NCI-H187 (cell line): ENCODE data around the gene BDKRB2.

Experiments
- DNase-seq, 2 experiments: peaks; one replicate each; lab custom pipeline; 2025; lab: John Stamatoyannopoulos, UW

Gene BDKRB2

DNA sequence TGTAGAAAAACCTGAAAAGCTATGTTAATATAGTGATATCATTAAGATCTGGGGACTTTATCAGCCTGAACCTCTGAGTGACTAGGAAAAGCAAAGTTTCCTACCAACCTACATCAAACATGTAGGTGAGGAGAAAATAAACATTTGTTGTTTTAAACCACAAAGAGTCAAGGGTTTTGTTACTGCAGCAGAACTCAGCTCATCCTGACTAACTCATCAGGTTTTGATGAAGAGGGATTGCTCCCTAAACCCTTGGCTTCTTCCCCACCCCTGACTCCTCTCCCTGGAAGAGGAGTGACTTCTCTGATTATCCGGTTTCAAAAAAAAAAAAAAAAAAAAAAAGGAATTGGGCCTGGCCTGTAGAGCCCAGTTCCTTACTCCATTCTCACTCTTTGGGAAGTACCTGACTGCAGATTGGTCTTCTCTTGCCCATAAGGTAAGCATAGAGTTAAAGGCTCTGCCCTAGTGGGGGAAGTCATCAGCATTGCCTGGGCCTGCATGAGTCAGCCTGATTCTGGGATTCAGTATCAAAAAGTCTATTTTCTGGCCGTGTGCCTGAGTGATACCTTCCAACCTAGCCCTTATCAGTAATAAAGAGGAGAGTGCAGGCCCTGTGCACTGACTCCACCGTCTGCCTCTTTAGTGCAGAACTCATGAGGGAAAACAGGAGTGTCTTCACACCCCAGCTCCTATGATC lies 68.3 kb downstream of the BDKRB2 start:
- DNase-seq, result no peak

DNA sequence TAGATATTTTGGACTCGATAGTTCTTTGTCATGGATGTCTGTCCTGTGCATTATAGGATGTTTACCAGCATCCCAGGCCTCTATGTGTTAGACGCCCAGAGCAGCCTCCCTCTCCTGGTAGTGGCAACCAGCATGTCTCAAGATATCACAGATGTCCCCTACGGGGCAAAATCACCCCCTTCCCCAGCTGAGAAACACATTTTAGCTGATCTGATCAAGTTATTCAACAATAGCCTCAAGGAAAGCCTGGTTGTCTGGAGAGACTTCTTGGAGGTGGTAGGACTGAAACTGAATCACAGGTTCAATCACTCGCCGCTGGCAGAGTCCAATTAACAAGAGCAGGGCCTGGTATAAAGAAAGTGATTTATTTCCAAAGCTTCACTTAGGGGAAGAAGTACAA lies 69.0 kb downstream of the BDKRB2 start:
- no peak for DNase-seq

DNA sequence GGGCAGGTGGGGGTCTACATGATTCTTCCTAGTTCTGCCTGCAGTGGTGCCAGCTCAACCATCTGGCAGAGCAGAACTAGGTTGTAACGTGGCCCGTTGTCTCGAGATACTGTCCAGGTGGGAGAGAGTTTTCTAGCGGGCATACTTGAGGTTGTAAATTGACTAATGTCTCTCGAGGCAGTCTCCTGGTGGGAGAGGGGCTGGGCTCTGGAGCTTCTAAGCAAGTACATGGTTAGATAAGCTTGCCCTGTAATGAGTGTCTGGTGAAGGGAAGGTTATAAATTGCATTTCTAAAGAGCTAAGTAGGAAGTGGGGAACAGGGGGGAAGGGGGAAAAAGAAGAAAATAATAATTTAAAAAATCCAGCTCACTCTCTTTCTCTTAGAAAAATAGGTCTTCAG lies 69.5 kb downstream of the BDKRB2 start:
- DNase-seq, result no peak

DNA sequence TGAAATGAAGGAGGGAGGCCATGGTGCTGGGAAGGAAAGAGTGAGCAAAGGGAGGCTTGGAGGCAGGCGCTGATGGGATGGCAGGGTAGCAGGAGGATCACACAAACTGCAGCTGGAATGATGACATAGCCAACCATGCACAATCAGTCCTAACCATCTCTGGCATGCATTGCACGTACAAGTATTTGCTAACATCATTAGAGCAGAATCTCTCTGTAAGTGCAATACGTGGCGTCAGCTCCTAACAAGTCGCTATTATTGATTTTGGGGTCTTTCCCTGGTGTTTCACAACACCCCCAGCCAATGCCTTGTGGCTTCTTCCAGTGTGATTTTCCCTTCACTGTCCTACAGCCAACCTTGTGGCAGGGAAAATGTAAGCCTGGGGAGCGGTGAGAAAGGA lies 69.9 kb downstream of the BDKRB2 start:
- DNase-seq, result no peak

DNA sequence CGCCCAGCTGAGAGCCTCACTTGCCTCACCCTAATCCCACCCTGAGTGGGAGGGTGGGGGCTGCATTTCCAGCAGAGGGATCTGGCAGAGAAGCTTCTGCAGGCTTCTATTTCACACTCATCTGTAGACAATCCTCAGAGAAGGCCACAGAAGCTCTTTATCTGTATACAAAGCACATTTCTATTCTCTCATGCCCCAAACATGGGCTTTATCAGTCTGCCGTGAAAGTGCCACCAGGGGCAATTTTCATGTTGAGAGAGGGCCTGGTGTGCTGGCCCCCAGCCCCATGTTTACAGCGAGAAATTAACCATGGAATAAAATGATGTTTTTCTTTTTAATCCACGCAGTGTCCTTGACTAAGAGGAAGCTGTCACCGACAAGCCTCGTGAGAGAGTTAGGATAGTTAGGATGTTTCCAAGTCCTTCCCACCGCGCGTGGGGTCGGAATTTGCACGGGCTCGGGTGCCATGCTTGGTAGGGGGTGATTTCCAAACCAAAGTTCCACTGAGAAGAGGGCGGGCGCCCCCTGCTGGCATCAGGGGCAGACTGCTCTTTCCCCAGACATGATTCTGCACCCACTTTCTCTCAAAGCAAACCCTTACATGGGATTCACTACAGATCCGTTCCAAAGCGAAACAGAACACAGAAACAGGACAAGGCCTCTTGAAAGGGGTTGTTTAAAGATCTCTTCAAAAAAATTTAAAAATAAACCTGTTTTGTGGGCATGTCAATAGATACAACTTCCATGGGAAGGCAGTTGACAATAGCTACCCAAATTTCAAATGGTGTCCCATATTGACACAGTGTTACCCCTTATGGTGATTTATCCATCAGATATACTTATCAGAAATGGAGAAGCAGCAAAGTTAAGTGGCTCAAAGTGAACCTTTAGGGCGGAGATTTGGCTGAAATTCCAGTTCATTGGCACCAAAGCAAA lies 70.8 kb downstream of the BDKRB2 start:
- DNase-seq, result peak in 1 of 2 experiments; percentile 35

DNA sequence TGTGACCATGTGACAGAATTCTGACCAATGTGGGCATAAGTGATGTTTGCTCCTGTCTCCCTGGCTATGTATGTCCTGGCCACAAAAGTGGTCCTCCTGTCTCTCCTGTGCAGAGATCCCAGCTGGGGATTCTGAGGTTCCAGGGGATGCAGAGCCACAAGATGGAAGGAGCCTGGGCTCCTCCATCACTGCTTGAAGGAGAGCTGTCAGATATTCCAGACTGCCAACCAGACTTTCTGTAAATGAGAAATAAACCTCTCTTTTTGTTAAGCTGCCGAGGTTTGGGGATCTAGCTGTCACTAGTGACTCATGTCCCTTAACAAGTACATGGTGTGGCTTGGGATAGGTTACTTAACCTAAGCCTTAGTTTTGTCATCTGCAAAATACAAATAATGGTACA lies 73.3 kb downstream of the BDKRB2 start:
- no peak for DNase-seq

DNA sequence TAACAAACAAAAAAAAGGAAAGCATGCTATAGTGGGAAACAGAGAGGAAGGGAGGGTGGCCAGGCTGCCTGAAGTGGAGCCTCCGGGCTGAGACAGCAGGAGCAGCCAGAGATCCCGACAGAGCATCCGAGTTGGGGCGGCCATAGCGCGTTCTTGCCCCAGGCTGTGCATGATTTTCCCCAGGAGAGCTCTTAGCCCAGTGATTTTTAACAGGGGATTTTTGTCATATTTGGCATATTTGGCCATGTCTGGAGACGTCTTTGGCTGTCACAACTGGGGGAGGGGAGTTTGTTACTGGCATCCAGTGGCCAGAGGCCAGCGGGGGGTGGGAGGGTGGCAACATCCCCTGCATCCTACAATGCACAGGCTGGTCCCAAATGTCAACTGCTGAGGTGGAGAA lies 74.9 kb downstream of the BDKRB2 start:
- no peak for DNase-seq

DNA sequence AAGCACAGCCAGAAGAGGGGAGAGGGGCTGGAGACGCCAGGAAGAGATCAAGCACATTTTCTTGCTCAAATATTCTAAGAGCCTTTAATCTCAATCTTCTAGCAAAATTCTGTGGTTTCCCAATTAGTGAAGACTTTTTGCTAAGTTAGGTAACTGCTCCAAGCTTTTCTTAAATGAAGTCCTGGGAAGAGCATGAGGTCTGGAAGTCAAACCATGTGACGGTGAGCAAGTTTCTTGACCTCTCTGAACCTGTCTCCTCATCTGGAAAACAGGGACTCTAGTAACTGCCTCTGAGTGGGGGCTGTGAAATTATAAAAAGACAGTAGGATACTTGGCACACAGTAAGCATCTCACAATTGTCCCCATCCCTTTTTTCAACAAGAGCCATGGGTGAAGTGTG lies 75.5 kb downstream of the BDKRB2 start:
- no peak for DNase-seq

DNA sequence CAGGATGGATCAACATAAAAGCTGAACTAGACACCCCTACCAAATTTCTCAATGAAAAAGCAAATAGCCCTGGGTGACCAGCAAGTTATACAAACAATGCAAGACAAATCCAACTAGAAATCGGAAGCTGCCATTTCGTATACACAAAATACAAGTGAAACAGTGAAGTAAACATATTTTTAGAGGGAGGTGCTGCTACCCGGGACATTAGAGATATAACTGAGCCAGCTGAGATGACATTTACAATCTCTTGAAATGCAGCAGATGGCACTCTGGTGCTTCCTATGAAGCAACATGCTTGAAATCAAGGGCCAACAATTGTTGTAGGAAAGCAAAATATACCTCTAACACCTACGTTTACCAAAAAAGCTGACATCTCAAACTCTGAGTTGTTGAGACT lies 76.8 kb downstream of the BDKRB2 start:
- no peak for DNase-seq

DNA sequence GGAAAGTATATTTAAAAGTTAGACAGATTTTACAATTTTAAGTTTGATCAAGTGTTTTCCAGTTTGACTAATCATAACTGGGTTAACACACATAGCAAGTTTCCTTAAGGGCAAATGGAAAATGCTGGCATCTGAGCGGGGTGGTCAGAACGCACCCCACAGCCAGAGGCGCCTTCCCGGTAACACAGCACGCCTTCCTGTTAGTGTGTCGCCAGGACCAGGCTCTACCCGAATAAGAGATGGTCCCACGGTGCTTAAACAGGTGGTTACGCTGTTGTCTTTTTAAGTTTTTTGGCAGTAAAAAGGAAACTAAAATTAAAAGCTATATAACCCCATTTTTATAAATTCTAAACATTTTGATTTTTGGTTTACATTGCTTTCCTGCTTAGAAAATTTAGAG lies 79.4 kb downstream of the BDKRB2 start:
- DNase-seq, result no peak

DNA sequence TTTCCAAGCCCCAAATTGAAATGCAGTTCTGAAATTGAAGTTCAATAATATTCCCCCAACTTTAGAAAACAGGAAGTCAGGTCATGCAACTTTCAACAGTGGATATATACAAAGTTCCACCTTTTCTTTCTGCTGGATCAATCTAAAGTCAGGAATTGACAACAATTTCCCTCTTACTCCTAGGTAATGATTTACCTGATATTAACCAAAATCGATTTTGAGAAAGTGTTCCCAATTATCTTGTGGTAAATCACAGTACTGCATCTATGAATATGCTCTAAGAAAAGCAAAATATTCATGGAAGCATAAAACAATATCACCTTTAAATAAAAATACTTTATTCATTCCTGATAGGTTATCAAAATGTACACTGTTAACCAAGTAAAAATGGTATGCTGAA lies 79.8 kb downstream of the BDKRB2 start:
- DNase-seq, result no peak

DNA sequence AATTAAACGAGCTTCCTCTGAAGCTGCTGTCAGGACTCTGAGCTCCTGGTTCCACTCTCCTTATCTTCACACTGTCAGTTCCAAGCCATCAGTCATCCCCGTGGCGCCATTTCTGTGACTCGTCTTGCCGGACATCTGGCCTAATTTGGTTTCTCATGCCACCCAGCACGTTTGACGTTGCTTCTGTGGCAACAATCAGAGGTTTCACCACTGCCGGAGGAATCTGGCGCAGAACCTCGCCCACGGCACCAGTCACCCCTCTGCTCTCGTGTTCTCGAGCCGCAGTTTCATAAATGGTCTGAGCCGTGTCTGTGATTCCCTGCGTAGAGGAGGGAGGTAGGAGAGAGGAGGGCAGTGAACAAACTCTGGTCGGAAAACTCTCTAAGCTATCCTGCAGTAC lies 81.0 kb downstream of the BDKRB2 start:
- DNase-seq, result no peak

DNA sequence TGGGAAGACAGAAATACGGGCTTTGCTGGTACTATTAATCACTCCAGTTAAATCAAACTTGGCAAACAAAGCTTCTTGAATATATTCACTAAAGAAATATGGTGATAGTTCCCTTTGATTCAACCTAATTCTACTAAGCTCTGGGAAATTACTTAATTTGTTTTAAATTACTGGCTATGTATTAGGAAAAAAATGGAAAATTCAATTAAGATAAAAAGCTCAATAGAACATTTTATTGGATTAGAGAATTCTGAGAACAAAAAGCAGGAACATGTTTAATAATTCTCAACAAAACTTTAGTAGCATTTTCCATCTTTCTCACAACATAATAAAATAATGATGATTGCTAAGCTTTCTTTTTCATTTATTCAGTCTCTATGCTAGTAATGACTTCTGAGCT lies 81.6 kb downstream of the BDKRB2 start:
- DNase-seq, result no peak

DNA sequence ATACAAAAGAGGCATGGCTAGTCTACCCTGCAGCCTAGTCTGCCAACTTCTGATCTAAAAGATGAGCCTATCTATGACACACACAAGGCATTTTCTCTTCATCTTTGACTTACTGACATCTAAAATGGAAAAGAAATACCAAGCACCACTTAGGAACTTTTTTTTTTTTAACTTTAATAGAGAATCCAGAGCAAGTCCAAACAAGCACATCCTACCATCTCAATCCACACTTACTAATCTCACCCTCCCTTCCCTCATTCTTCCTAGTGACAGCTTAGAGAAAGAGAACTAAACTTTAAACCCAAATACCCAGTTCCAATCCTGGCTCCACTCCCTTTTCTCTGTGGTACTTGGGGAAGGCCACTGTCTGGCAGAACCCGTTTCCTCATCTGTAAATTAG lies 83.2 kb downstream of the BDKRB2 start:
- DNase-seq, result no peak
